ENCODE measurements around the gene TAS2R1. TPM values are rescaled to one million over a fixed set of nuclear protein-coding genes. Genes with fewer than 3 reads are reported as not detected.

TAS2R1 gene
- total RNA-seq, 4 donors from 2014 or later, result not detected

- H3K9me3 ChIP-seq, result no peaks in the 10 kb centered on the region
- WGBS, 2 donors, result 66 to 80% methylated on average over 7 of the region's 7 CpGs
- TF ChIP-seq POLR2A (IDR thresholded peaks at IDR 0.05), result no peak
- TF ChIP-seq, protein P1, sequence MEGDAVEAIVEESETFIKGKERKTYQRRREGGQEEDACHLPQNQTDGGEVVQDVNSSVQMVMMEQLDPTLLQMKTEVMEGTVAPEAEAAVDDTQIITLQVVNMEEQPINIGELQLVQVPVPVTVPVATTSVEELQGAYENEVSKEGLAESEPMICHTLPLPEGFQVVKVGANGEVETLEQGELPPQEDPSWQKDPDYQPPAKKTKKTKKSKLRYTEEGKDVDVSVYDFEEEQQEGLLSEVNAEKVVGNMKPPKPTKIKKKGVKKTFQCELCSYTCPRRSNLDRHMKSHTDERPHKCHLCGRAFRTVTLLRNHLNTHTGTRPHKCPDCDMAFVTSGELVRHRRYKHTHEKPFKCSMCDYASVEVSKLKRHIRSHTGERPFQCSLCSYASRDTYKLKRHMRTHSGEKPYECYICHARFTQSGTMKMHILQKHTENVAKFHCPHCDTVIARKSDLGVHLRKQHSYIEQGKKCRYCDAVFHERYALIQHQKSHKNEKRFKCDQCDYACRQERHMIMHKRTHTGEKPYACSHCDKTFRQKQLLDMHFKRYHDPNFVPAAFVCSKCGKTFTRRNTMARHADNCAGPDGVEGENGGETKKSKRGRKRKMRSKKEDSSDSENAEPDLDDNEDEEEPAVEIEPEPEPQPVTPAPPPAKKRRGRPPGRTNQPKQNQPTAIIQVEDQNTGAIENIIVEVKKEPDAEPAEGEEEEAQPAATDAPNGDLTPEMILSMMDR (IDR thresholded peaks at IDR 0.05), result no peak
Measured at GRCh38 chr5:9653061-9653460, 22.9 kb upstream of the TAS2R1 start.

GRCh38 chr5:9652295-9652694 is 22.1 kb upstream of the TAS2R1 start:
- no peak for DNase-seq

More at GRCh38 chr5:9653061-9653460, 22.9 kb upstream of the TAS2R1 start:
- Histone ChIP-seq H3K4me3 (no peak overlapping the region), H3K36me3 (no peaks in the 10 kb centered on the region), H3K27me3 (no peaks in the 10 kb centered on the region), H3K4me1 (no peaks in the 10 kb centered on the region), H3K27ac (no peak overlapping the region)
- no peak for DNase-seq
- intact Hi-C loops (cut with DNase I), result no loop called here

DNA sequence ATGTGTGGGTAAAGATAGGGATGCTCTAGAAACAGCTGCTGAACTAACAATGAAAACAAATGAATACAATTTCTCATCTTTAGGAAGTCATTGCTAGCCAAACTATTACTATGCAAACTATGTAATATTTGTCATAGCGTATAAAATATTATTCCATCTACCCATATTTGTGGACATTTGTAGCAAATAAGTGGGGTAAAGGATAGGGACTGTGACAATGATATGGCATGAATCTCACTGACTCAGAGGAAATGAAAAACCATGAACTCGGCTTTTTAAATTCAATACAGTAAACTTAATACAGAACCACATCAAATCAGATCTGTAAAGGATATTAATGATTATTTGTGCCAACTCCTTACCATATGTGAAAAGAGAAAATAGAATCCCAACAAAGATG is 16.7 kb upstream of the TAS2R1 start:
- no peak for DNase-seq
- TF ChIP-seq POLR2A (IDR thresholded peaks at IDR 0.05), result no peak
- TF ChIP-seq, protein P1 (IDR thresholded peaks at IDR 0.05), result no peak
- no peak overlapping the region for H3K27ac ChIP-seq
- H3K4me3 ChIP-seq, result no peak overlapping the region
- no peaks in the 10 kb centered on the region for H3K36me3 ChIP-seq
- peaks cover 0 to 4% (median 0%) of the 10 kb centered on the region in 4 donors for H3K27me3 ChIP-seq
- intact Hi-C loops (cut with DNase I), result no loop called here
- 83 to 88% methylated on average over 2 of the region's 2 CpGs for WGBS, 2 donors
- no peaks in the 10 kb centered on the region for H3K9me3 ChIP-seq
- no peaks in the 10 kb centered on the region for H3K4me1 ChIP-seq

More at GRCh38 chr5:9652295-9652694, 22.1 kb upstream of the TAS2R1 start:
- intact Hi-C loops (cut with DNase I), result no loop called here
- H3K4me3 ChIP-seq, result no peak overlapping the region
- no peaks in the 10 kb centered on the region for H3K36me3 ChIP-seq
- H3K27ac ChIP-seq, result no peak overlapping the region
- no peaks in the 10 kb centered on the region for H3K4me1 ChIP-seq
- no peaks in the 10 kb centered on the region for H3K27me3 ChIP-seq
- H3K9me3 ChIP-seq, result no peaks in the 10 kb centered on the region
- WGBS, 2 donors, result 66% methylated on average over 2 to 3 of the region's 3 CpGs
- TF ChIP-seq, protein P1 (IDR thresholded peaks at IDR 0.05), result no peak
- TF ChIP-seq POLR2A (IDR thresholded peaks at IDR 0.05), result no peak

- DNase-seq, result no peak
- TF ChIP-seq, protein P1 (IDR thresholded peaks at IDR 0.05), result no peak
- peaks cover 0 to 4% (median 0%) of the 10 kb centered on the region in 4 donors for H3K27me3 ChIP-seq
- WGBS, 2 donors, result 66 to 71% methylated on average over 3 of the region's 3 CpGs
- H3K4me3 ChIP-seq, result no peak overlapping the region
- H3K4me1 ChIP-seq, result no peaks in the 10 kb centered on the region
- H3K36me3 ChIP-seq, result no peaks in the 10 kb centered on the region
- intact Hi-C loops (cut with DNase I), result no loop called here
- H3K9me3 ChIP-seq, result no peaks in the 10 kb centered on the region
- no peak overlapping the region for H3K27ac ChIP-seq
Measured at GRCh38 chr5:9644630-9645029, 14.5 kb upstream of the TAS2R1 start.

- WGBS, 2 donors, result 54 to 60% methylated on average over 2 of the region's 2 CpGs
Measured at GRCh38 chr5:9642621-9643020, 12.5 kb upstream of the TAS2R1 start.

More at GRCh38 chr5:9642621-9643020, 12.5 kb upstream of the TAS2R1 start:
- TF ChIP-seq, protein P1 (IDR thresholded peaks at IDR 0.05), result no peak
- no peak for TF ChIP-seq POLR2A (IDR thresholded peaks at IDR 0.05)
- no peak for DNase-seq
- no peaks in the 10 kb centered on the region for H3K9me3 ChIP-seq
- intact Hi-C loops (cut with DNase I), result no loop called here
- no peaks in the 10 kb centered on the region for H3K36me3 ChIP-seq
- H3K4me1 ChIP-seq, result no peaks in the 10 kb centered on the region
- H3K4me3 ChIP-seq, result no peak overlapping the region
- no peak overlapping the region for H3K27ac ChIP-seq
- H3K27me3 ChIP-seq, result peaks cover 0 to 11% (median 0%) of the 10 kb centered on the region in 4 donors

All from esophagus squamous epithelium (tissue), 5 donors.